Stimulated activated CD4-positive, alpha-beta T cell treated with anti-CD3 and anti-CD28 coated beads, Interleukin-1b, Interleukin-23, amount 100 ng/mL, for 48 hours (primary cell): ENCODE data around the gene FER1L5.
A peak's percentile ranks its signal among the peaks of the same experiment; 100 is the strongest.
"Not testable (repeated sequence)": the region's sequence is repeated elsewhere in the genome, so short reads cannot be mapped to it uniquely, and the experiment has no call there.

ENCODE experiments used
- DNase-seq: peaks from one replicate; pipeline ENCODE4 v3.0.0-alpha.2; 2020

The FER1L5 gene

GRCh38 chr2:96637385-96638143 lies 5.0 kb upstream of the FER1L5 start:
- DNase-seq: peak; percentile 87

GRCh38 chr2:96638144-96639121 lies 4.1 kb upstream of the FER1L5 start, which contains the start of gene KANSL3:
TSS of gene KANSL3 (minus strand) at chr2:96638312. CDS start at chr2:96637135, 1,177 bp downstream.
- DNase-seq: peak; percentile 92

GRCh38 chr2:96647681-96648080 lies 5.1 kb downstream of the FER1L5 start:
- DNase-seq: no peak

GRCh38 chr2:96648306-96648930 lies 5.9 kb downstream of the FER1L5 start:
- no peak for DNase-seq

- no peak for DNase-seq
Measured at GRCh38 chr2:96649342-96649741, 6.8 kb downstream of the FER1L5 start.

- DNase-seq: no peak
Measured at GRCh38 chr2:96651793-96652192, 9.2 kb downstream of the FER1L5 start.

GRCh38 chr2:96654791-96655190 lies 12.2 kb downstream of the FER1L5 start:
- not testable (repeated sequence) for DNase-seq

GRCh38 chr2:96655526-96655925 lies 13.0 kb downstream of the FER1L5 start:
- no peak for DNase-seq

- no peak for DNase-seq
Measured at GRCh38 chr2:96656540-96656939, 14.0 kb downstream of the FER1L5 start.

- no peak for DNase-seq
Measured at GRCh38 chr2:96661324-96661723, 18.8 kb downstream of the FER1L5 start.

- DNase-seq: no peak
Measured at GRCh38 chr2:96662360-96662759, 19.8 kb downstream of the FER1L5 start.

GRCh38 chr2:96663177-96663576 lies 20.6 kb downstream of the FER1L5 start:
- DNase-seq: no peak

GRCh38 chr2:96663829-96664228 lies 21.3 kb downstream of the FER1L5 start:
- DNase-seq: no peak

GRCh38 chr2:96664366-96664925 lies 21.9 kb downstream of the FER1L5 start:
- no peak for DNase-seq

GRCh38 chr2:96665083-96665569 lies 22.6 kb downstream of the FER1L5 start:
- no peak for DNase-seq

GRCh38 chr2:96665717-96666116 lies 23.2 kb downstream of the FER1L5 start:
- not testable (repeated sequence) for DNase-seq

GRCh38 chr2:96668771-96669170 lies 26.2 kb downstream of the FER1L5 start:
- no peak for DNase-seq

GRCh38 chr2:96669539-96670215 lies 27.1 kb downstream of the FER1L5 start:
- DNase-seq: no peak

GRCh38 chr2:96679848-96680247 lies 37.3 kb downstream of the FER1L5 start:
- no peak for DNase-seq

- DNase-seq: no peak
Measured at GRCh38 chr2:96680561-96681141, 38.1 kb downstream of the FER1L5 start.

GRCh38 chr2:96681540-96681939 lies 39.0 kb downstream of the FER1L5 start:
- no peak for DNase-seq

- DNase-seq: no peak
Measured at GRCh38 chr2:96683307-96683706, 40.7 kb downstream of the FER1L5 start.
